ENCODE results near the gene WDR7. TPM values are rescaled to one million over a fixed set of nuclear protein-coding genes. Genes with fewer than 3 reads are reported as not detected.
A peak's percentile ranks its signal among the peaks of the same experiment; 100 is the strongest.

Gene WDR7
- total RNA-seq = 13.5 TPM

- Histone ChIP-seq H3K36me3 (no peaks in the 10 kb centered on the region), H3K4me1 (peaks cover 7 to 13% of the 10 kb centered on the region in 2 donors), H3K4me3 (peak within 1 kb of the TSS; percentile 80 to 94), H3K9me3 (no peaks in the 10 kb centered on the region), H3K27me3 (no peaks in the 10 kb centered on the region), H3K27ac (peak within 1 kb of the TSS; percentile 87)
- intact Hi-C loops (cut with DNase I) = loop anchor here (1.0 to 5.0 kb wide), 3 partner anchors 13 to 1414 kb away; partner anchors contain the start of genes TCF4 and TXNL1
- TF ChIP-seq CTCF (IDR thresholded peaks at IDR 0.05) = no peak
- DNase-seq (ENCODE audit: low spot score in 2 of 2) = peak; percentile 96 to 99
These were observed at the start of gene WDR7 for GRCh38 chr18:56650944-56651770. Gene WDR7, plus strand, starts transcription at chr18:56651359. Its CDS starts 21,157 bp downstream, at chr18:56672516.

DNA sequence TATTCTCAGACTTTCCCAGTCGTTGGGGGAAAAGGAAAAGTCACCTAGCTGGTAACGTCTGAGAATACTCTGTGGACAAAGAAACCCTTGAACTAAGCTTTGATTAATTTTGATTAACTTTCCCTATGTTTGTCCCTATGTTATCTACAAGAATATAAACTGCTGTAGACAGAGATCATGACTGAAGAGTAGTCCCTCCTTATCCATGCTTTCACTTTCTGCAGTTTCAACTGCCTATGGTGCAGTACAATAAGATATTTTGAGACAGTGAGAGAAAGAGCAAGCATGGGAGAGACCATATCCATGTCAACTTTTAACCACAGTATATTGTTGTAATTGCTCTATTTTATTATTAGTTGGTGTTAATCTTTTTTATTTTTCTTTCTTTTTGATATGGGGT lies 44.5 kb upstream of the WDR7 start:
- Histone ChIP-seq H3K27me3 (no peaks in the 10 kb centered on the region), H3K4me3 (no peak overlapping the region), H3K27ac (no peak overlapping the region), H3K4me1 (peaks cover 0 to 7% of the 10 kb centered on the region in 2 donors), H3K36me3 (peaks cover 30 to 54% of the 10 kb centered on the region in 2 donors), H3K9me3 (no peaks in the 10 kb centered on the region)
- no peak for DNase-seq (ENCODE audit: low spot score in 2 of 2)
- intact Hi-C loops (cut with DNase I) = no loop called here
- no peak for TF ChIP-seq CTCF (IDR thresholded peaks at IDR 0.05)

DNA sequence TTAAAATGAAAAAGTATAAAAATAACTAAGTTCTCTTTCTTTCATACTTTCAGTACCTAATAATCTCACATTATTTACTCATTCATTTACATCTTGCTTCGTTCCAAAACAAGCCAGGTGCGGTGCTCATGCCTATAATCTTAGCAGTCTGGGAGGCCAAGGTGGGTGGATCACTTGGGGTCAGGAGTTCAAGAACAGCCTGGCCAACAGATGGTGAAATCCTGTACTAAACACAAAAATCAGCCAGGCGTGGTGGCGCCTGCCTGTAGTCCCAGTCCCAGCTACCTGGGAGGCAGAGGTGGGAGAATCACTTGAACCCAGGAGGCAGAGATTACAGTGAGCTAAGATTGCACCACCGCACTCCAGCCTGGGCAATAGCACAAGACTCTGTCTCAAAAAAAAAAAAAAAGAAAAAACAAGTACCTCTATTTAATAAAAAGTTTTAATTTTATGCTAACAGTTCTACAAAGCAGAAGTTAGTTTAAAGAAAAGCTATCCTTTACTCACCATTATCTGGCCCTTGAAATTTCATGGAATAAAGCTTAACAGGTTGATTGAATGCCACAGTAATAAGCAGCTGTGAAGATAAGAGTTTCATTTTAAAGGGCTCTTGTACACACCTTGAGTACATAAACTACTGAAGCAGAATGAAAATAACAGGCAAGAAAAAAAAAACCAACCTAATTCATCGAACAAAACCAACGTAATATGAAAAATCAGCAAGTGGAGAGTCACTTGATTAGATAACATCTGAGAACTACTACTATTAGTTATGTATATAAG lies 35.2 kb upstream of the WDR7 start:
- H3K36me3 ChIP-seq = peaks cover 39 to 60% of the 10 kb centered on the region in 2 donors
- no peak overlapping the region for H3K27ac ChIP-seq
- no peaks in the 10 kb centered on the region for H3K4me1 ChIP-seq
- DNase-seq (ENCODE audit: low spot score in 2 of 2) = no peak
- intact Hi-C loops (cut with DNase I) = loop anchor here (10.0 kb wide), 1 partner anchor 49 kb away; no protein-coding TSS in a partner anchor
- no peak overlapping the region for H3K4me3 ChIP-seq
- no peaks in the 10 kb centered on the region for H3K27me3 ChIP-seq
- no peak for TF ChIP-seq CTCF (IDR thresholded peaks at IDR 0.05)
- no peaks in the 10 kb centered on the region for H3K9me3 ChIP-seq

DNA sequence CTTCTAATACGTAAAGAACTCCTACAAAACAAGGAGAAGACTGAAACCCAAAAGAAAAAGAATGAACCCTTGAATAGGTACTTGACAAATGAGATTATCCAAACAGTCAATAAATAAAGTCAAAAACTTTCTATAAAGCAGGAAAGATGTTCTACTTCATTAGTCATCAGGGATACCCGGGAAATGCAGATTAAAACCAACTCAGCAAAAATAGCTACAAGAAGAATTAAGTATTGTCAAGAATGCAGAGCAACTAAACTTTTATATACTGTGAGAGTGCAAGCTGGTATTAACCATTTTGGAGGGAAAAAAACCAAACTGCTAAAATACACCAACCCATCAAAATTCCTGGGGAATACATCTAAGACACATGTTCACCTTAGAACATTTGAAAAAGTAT lies 23.2 kb upstream of the WDR7 start:
- Histone ChIP-seq H3K27me3 (no peaks in the 10 kb centered on the region), H3K36me3 (peaks cover 4 to 17% of the 10 kb centered on the region in 2 donors), H3K4me1 (peaks cover 0 to 13% of the 10 kb centered on the region in 2 donors), H3K27ac (no peak overlapping the region), H3K4me3 (no peak overlapping the region), H3K9me3 (no peaks in the 10 kb centered on the region)
- intact Hi-C loops (cut with DNase I) = no loop called here
- DNase-seq (ENCODE audit: low spot score in 2 of 2) = no peak
- TF ChIP-seq CTCF (IDR thresholded peaks at IDR 0.05) = no peak

DNA sequence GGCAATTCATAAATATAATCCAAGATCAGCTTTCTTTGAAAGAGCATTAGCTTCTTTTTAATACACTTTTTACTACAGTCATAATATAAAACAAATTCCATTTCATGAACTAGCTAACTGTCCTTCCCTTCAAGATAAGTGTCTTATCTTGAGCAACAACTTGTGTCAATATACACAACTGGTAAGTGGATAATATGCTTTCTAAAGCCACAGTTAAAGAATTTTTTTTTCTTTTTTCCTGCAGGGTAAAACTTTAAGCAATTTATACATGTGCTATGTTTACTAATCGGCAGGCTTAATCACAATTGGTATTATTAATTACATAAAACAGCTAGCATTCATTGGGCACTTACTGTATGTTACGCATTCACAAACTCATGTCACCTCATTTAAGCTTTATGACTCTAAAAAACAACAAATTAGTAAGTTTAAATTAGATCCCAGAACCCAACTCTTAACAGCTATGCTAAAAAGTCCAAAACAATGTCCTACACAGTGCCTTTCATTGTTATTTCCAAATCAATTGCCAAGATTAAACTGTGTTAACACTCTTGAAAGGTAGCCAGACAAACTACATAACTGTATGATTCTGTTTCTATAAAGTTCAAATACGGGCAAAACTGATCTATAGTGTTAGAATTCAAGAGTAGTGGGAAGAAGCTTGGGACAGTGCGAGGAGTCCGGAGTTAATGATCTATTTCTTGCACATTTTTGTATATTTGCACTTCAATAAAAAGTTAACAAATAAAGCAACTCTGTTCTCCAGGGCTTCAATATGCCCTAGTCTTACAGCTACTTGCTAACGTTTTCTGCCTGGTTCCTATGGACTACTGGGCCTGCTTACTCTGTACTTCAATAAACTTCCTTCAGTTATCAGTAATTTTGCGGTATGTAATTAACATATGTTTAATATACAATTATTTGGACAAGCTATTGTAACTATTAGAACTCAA lies 18.8 kb upstream of the WDR7 start:
- peaks cover 0 to 7% of the 10 kb centered on the region in 2 donors for H3K4me1 ChIP-seq
- peaks cover 0 to 7% of the 10 kb centered on the region in 2 donors for H3K36me3 ChIP-seq
- no peak overlapping the region for H3K27ac ChIP-seq
- TF ChIP-seq CTCF (IDR thresholded peaks at IDR 0.05) = no peak
- H3K4me3 ChIP-seq = no peak overlapping the region
- H3K27me3 ChIP-seq = no peaks in the 10 kb centered on the region
- intact Hi-C loops (cut with DNase I) = no loop called here
- DNase-seq (ENCODE audit: low spot score in 2 of 2) = no peak
- no peaks in the 10 kb centered on the region for H3K9me3 ChIP-seq

Measured in ascending aorta (tissue), 2 donors.